SW480 (cell line): Measurements from ENCODE around the gene ST6GALNAC5.
A peak's percentile ranks its signal among the peaks of the same experiment; 100 is the strongest.
"Not testable (repeated sequence)": the region's sequence is repeated elsewhere in the genome, so short reads cannot be mapped to it uniquely, and the experiment has no call there.

Experiments
- DNase-seq: peaks from one replicate; pipeline ENCODE4 v3.0.0-alpha.2; 2016; ENCODE audit warnings: low spot score

Gene ST6GALNAC5

GRCh38 chr1:76867342-76868130 lies at the start of gene ST6GALNAC5:
TSS of gene ST6GALNAC5 (plus strand) at chr1:76867480.
- no peak for DNase-seq

- no peak for DNase-seq
Observed at GRCh38 chr1:76820028-76820427, 47.3 kb upstream of the ST6GALNAC5 start.

DNA sequence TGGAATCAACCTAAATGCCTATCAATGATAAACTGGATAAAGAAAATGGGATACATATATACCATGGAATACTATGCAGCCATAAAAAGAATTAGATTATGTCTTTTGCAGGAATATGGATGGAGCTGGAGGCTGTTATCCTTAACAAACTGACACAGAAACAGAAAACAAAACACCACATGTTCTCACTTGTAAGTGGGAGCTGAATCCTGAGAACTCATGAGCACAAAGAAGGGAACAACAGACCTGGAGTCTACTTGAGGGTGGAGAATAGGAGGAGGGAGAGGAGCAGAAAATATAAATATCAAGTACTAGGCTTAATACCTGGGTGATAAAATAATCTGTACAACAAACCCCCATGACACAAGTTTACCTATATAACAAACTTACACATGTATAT lies 44.3 kb upstream of the ST6GALNAC5 start:
- DNase-seq = not testable (repeated sequence)

GRCh38 chr1:76824106-76824505 lies 43.2 kb upstream of the ST6GALNAC5 start:
- no peak for DNase-seq

DNA sequence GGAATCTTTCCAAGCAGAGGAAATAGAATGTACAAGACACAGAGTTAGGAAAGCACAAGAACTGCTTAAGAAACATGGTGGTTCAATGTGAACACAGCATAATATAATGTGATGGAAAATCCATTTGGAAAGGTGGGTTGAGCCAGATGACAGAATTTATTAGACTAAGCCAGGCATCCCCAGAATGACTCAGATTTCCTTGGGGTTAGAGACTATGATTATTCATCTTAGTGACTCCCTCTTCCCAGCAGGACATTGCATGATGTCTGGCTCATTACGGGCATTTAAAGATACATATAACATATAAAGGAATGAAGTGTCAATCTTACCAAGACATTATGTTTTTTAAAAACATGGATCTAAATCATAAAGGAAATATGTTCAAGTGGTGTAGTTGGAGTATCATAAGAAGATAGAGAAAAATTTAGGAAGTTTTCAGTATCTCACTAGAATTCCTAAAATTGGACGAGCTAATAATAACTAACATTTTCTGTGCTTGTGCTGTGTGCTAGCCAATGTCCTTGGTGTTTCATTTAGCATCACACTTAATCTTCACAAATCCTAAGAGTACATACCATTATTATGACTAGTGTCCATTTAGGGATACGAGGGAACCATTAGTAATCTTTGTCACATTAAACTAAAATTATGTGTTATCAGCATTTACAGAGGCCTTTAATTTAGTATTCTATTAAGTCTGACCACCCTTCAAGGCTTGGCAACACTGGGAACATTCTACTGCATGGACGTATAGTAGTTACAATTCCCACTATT lies 41.0 kb upstream of the ST6GALNAC5 start:
- no peak for DNase-seq

DNA sequence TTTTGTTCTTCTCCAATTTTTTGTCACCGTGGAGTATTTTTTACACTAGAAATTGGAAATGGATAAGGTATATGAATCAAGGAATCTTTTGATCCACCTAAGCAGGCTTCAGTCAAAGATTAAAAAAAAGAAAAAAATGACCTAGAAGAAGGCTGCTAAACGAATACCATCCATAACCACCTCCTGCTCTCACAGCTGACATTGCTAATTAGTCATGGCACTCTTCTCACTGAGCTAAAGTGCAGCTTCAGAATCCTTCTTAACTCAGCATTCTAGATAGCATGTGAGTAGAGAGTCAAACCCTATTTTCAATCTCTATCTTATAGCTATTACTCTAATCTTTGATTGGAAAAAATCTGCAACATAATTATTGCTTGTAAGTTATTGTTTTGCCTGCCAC lies 40.2 kb upstream of the ST6GALNAC5 start:
- no peak for DNase-seq

DNA sequence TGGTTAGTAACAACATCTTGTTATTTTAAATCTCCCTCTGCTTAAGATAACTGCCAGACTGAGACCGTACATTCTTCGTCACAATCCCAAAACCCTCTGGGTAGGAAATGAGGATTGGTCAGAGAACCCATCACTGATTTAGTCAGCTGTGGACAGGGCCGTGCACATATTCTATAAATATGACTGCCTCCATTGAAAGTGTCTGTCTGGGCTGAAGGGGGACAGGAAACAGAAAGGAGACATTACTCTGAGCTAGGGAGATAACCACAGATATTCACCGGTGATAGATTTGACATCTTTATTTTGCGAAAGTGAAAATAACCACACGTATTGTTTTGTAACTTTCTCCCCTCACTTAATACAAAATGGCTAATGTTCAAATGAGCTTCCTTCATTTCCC lies 36.9 kb upstream of the ST6GALNAC5 start:
- no peak for DNase-seq

GRCh38 chr1:76832521-76832920 lies 34.8 kb upstream of the ST6GALNAC5 start:
- DNase-seq = no peak

DNA sequence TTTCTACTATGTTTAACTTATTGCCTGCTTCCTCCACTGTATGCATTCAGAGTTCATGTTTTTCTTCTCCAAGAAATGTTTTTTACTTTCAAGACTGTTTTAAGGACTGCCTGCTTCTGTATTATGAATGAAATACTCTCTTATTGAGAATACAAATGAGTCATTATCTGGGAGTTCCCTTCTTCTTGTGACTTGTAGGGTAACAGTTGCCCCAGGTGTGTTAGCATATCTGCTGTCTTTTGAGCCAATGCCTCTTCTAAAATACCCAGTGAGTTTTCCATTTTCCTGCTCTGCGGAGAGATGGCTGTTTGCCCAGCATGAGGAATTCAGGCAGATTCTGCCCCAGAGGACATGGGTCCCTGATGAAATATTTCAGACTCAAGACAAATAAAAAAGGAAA lies 34.1 kb upstream of the ST6GALNAC5 start:
- DNase-seq = no peak

DNA sequence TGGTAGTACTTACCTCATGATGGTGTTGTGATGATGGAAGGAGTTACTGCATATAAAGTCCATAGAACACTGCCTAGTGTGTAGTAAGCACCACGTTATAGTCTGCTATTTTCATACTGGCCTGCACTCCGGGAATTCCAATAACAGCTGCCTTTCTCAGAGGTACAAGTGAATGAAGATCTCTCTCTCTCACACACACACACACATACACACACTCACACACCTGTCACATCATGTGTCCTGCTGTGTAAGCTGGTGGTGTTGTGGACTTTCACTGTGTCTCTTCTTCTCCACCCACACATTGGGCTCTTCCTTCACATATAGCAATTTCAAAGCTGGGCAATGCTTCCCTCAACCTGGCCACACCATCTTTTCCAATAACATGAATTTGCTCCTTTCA lies 33.4 kb upstream of the ST6GALNAC5 start:
- no peak for DNase-seq

DNA sequence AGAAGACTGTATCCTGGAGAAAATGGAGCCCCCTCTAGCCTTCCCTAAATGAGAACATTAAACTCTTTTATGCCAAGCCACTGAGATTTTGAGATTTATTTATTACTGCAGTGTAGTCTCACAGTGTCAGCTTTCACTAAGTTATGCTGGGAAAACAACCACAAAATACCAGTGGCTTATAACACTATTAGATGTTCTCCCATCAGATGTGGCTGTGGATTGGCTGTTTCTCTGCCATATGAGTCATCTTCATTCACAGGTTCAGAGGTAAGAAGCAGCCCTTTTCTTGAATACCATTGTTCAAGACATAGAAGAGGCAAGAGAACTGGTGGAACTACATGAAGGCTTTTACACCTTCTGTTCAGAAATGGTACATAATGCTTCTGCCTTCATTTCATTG lies 32.1 kb upstream of the ST6GALNAC5 start:
- peak; percentile 63 for DNase-seq

GRCh38 chr1:76840278-76840677 lies 27.0 kb upstream of the ST6GALNAC5 start:
- no peak for DNase-seq

DNA sequence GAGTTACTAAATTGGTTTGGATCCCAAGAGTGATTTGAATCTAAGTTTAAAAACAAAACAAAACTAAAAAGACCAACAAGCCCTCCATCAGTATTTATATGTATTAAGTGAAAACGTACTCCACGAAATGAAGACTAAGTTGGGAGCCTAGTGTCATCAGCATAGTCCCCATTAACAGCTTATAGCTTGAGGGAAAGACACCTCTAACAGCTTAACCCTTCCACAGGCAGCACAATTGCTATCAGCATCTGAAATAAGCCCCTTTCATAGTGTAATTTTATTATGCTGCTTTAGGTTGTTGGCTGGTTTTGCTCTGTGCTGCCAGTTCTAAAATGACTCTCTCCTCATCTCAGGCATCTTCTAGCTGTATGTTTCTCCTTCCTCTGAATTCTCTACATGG lies 25.8 kb upstream of the ST6GALNAC5 start:
- DNase-seq = no peak

GRCh38 chr1:76843821-76844464 lies 23.3 kb upstream of the ST6GALNAC5 start:
- no peak for DNase-seq

- DNase-seq = no peak
Observed at GRCh38 chr1:76854255-76854654, 13.0 kb upstream of the ST6GALNAC5 start.

DNA sequence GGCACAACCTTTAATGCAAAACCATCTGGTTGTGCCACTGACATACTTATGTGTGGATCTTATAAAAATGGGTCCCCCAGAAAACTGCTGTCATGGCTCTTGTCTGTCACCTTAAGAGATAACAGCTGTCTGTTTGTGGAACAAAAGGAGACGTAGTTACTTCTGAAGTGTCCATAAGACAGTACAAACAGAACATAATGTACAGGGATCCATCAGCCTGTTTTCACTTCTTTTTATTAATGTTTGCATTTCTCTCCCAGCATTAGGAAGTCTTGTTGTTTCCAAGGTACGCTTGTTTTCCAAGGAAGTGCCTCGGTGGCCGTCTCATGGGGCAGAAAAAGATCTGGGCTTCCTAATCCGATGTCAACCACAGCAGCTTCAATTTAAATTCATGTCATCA lies 11.2 kb upstream of the ST6GALNAC5 start:
- DNase-seq = no peak

DNA sequence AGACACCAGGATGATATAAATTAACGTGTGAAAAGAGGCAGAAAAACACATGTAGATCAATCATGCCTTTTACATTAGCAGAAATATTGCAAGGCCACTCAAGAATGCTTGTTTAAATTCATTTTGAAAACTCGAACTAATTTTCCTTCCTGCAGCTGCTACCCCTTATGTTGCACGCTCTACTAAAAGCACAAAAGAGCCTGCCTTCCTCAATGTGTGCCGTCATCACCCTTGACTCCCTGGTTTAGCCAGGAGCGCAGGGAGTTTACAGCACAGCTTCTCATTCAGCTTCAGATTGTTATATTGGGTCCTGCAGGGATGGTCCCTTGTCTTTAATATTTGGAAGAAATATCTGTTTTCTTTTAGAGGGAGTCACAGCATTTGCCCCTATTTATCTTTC lies 10.1 kb upstream of the ST6GALNAC5 start:
- DNase-seq = no peak

DNA sequence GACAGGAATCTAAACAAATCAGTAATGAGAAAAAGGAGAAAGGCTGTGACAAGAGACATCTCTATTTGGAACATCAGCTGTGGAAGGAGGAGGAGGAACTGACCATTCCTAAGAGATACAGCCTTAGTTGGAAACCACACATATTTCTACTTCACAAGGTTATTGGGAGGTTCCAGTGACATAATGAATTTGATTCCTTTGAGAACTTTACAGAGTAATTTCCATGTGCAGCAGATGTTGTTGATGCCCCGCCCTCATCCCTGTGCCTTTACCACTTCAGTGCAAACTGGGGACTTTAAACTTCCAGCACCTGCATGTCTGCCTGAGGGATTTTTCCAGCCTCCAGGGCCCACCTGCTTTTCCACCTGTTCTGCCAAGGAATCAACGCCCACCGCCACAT lies 9.3 kb upstream of the ST6GALNAC5 start:
- DNase-seq = peak; percentile 9

- no peak for DNase-seq
Observed at GRCh38 chr1:76861149-76861548, 6.1 kb upstream of the ST6GALNAC5 start.

DNA sequence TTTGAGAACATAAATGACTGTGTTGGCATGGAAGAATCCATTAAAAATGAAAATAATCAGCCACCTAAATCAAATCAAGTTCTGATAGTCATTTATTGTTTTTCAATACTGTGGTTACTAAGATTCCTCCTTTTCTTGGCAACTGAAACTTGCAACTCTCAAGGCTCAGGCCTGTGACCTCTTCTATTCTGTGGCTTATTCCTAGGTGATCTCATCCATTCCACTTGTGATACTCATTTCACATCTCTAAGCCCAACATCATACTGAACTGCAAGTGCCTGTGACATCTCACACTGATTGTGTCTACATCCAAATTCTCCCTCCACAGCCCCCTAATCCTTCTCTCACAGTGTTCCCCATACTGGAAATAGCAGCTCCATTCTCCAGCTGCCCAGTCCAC lies 4.8 kb upstream of the ST6GALNAC5 start:
- no peak for DNase-seq

DNA sequence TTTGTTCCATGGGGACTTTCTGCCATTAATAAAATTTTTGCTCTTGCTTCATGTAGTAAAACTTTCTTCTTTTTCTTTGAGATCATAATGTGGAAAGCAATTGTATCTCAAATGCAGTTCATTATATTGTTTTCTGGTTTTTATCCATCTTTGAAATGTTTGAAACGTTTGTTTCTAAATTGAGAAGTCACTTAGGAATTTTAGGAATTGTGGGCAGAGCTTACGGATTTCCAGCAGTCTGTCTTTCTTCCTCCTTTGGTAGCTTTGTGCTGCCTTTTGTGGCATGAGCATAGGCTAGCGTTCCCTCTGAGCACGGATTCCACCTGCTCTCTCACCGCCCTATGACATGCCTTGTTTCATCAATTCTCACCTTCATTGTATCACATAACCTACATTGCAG lies 2.9 kb upstream of the ST6GALNAC5 start:
- no peak for DNase-seq

DNA sequence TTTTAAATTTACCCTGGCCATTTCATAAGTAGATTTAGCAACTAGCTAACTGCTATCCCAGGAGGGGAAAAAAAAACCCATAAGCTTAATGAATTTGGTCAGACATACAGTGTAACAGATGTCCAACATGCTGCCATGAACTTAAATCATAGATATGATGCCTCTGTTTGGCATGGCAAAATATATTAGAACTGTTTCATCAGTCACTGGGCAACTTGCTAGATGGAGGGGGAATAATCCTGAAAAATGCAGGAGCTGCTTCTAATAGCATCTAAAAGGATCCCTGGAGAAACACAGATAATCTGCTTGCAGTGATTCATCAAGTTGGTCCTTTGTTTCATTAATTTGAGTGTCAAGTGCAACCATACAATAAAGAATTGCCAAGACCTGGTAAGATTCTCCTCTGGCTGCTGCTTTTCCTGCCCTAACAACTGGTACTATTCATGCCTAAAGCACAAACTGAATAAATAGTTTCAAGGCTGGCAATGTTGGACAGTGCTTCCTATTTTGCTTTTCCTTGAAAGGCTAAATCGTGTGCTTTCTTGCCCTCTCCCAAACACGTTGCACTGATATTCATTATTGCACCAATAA lies 1.5 kb upstream of the ST6GALNAC5 start:
- DNase-seq = no peak

DNA sequence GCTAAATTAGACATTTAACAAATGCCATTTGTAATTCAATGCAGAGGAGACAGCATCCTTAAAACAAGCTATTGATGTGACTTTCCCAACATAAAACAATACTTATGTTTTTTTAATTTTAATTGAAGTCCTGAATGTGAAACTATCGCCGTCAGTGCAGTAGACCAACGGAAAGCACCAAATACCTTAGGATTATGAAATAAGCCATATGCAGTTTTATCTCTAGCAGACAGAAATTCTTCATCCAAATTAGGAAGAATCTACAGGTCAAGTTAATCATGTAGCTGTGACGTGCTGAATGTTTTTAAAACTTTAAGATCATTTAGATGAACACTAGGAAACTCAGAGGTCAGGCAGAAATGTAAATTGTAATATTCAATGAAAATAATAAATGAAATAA lies 714 bp upstream of the ST6GALNAC5 start:
- DNase-seq = no peak
